Karpas-422 (cell line): Measurements from ENCODE around the gene SYNJ1. TPM values are rescaled to one million over a fixed set of nuclear protein-coding genes. Genes with fewer than 3 reads are reported as not detected.
"Not testable (repeated sequence)": the region's sequence is repeated elsewhere in the genome, so short reads cannot be mapped to it uniquely, and the experiment has no call there.

Source experiments
- DNase-seq: peaks from one replicate; pipeline ENCODE4 v3.0.0-alpha.2; 2015
- H2AFZ ChIP-seq: fragments of 200-600 bp; sonication (generic); 2 replicates; pipeline ENCODE4 v1.6.1; 2014; ENCODE audit warnings: antibody characterized with exemption, low read length, mixed read lengths
- H3K27ac ChIP-seq: fragments of 200-600 bp; sonication (generic); 2 replicates; pipeline ENCODE4 v1.5.1; 2014; ENCODE audit warnings: mild to moderate bottlenecking, low read length, moderate library complexity
- H3K27me3 ChIP-seq: fragments of 200-600 bp; sonication (generic); 2 replicates; pipeline ENCODE4 v1.6.1; 2014; ENCODE audit warnings: low read length, mixed read lengths
- H3K36me3 ChIP-seq: fragments of 200-600 bp; sonication (generic); 2 replicates; pipeline ENCODE4 v1.6.1; 2014; ENCODE audit warnings: low read length, mixed read lengths; ENCODE audit not compliant: insufficient read depth
- H3K4me1 ChIP-seq: fragments of 200-600 bp; sonication (generic); 2 replicates; pipeline ENCODE4 v1.6.1; 2014; ENCODE audit warnings: mild to moderate bottlenecking, low read length, mixed read lengths
- H3K4me2 ChIP-seq: fragments of 200-600 bp; sonication (generic); 2 replicates; pipeline ENCODE4 v1.6.1; 2014; ENCODE audit warnings: low read length, low read depth, mild to moderate bottlenecking; ENCODE audit not compliant: poor library complexity, severe bottlenecking
- H3K4me3 ChIP-seq: fragments of 200-600 bp; sonication (generic); 2 replicates; pipeline ENCODE4 v1.5.1; 2014; ENCODE audit warnings: mild to moderate bottlenecking, antibody characterized with exemption, low read length, mixed read lengths
- H3K79me2 ChIP-seq: fragments of 200-600 bp; sonication (generic); 2 replicates; pipeline ENCODE4 v1.6.1; 2014; ENCODE audit warnings: mild to moderate bottlenecking, low read length, mixed read lengths
- H3K9ac ChIP-seq: fragments of 200-600 bp; sonication (generic); 2 replicates; pipeline ENCODE4 v1.6.0; 2014; ENCODE audit warnings: low read length
- H3K9me2 ChIP-seq: fragments of 200-600 bp; sonication (generic), shearing (Covaris generic); replicated peaks from 2 replicates; pipeline ENCODE4 v1.6.0; 2014; ENCODE audit warnings: mild to moderate bottlenecking, low read length, moderate library complexity; ENCODE audit not compliant: insufficient read depth
- H3K9me3 ChIP-seq: fragments of 300-700, 200-600 bp; sonication (generic); 2 replicates; pipeline ENCODE4 v1.6.1; 2014; ENCODE audit warnings: low read length, mixed read lengths
- H4K20me1 ChIP-seq: fragments of 200-600 bp; sonication (generic); 2 replicates; pipeline ENCODE4 v1.6.1; 2014; ENCODE audit warnings: mild to moderate bottlenecking, antibody characterized with exemption, low read length, low read depth; ENCODE audit not compliant: insufficient read depth
- total RNA-seq: library from RNA; depleted of rRNA; stranded (reverse); fragments of >200 nt; shearing (Covaris generic); gene quantifications from 2 replicates; pipeline ENCODE4 v1.2.3, GENCODE V29; 2014; ENCODE audit warnings: low replicate concordance; rRNA removed

The SYNJ1 gene
- total RNA-seq, result 2.6 and 6.0 TPM in 2 replicates

GRCh38 chr21:32727687-32728455, at the start of gene SYNJ1:
SYNJ1 (minus strand) TSS chr21:32728013; CDS start chr21:32726895, 1,118 bp downstream.
- H3K9me3 ChIP-seq, result no peaks in the 10 kb centered on the region
- peak within 1 kb of the TSS; percentile 95 for H3K4me3 ChIP-seq
- peak within 1 kb of the TSS; percentile 82 for H3K9ac ChIP-seq
- H2AFZ ChIP-seq, result peak within 1 kb of the TSS; percentile 95
- H3K4me2 ChIP-seq, result peak within 1 kb of the TSS; percentile 95
- no peaks in the 10 kb centered on the region; the same call in 1 of the 2 replicates for H3K36me3 ChIP-seq
- no peaks in the 10 kb centered on the region for H3K9me2 ChIP-seq
- peaks cover 20% of the 10 kb centered on the region for H3K4me1 ChIP-seq
- H4K20me1 ChIP-seq, result 0 out of 2 replicates have a peak, but pooled peaks cover 2% of the 10 kb centered on the region
- DNase-seq, result peak; percentile 97
- H3K79me2 ChIP-seq, result no peaks in the 10 kb centered on the region
- no peaks in the 10 kb centered on the region for H3K27me3 ChIP-seq
- no peak within 1 kb of the TSS for H3K27ac ChIP-seq

GRCh38 chr21:32777269-32777668, 49.5 kb upstream of the SYNJ1 start:
- Histone ChIP-seq H3K27me3 (no peaks in the 10 kb centered on the region), H3K9me2 (no peaks in the 10 kb centered on the region), H3K79me2 (peaks cover 5% of the 10 kb centered on the region; the same call in 1 of the 2 replicates), H3K27ac (no peak overlapping the region), H3K36me3 (no peaks in the 10 kb centered on the region), H3K4me1 (peaks cover 15% of the 10 kb centered on the region), H3K4me2 (no peak overlapping the region), H3K9ac (no peak overlapping the region), H3K9me3 (no peaks in the 10 kb centered on the region), H2AFZ (no peak overlapping the region), H3K4me3 (no peak overlapping the region), H4K20me1 (no peaks in the 10 kb centered on the region)
- no peak for DNase-seq

- H3K27ac ChIP-seq, result no peak overlapping the region
- peaks cover 17% of the 10 kb centered on the region for H3K4me1 ChIP-seq
- H3K9me2 ChIP-seq, result no peaks in the 10 kb centered on the region
- H3K36me3 ChIP-seq, result no peaks in the 10 kb centered on the region
- no peaks in the 10 kb centered on the region for H3K9me3 ChIP-seq
- peaks cover 6% of the 10 kb centered on the region; the same call in 1 of the 2 replicates for H3K79me2 ChIP-seq
- no peaks in the 10 kb centered on the region for H3K27me3 ChIP-seq
- no peaks in the 10 kb centered on the region for H4K20me1 ChIP-seq
- no peak overlapping the region for H2AFZ ChIP-seq
- DNase-seq, result no peak
- H3K4me3 ChIP-seq, result no peak overlapping the region
- H3K9ac ChIP-seq, result no peak overlapping the region
- no peak overlapping the region for H3K4me2 ChIP-seq
Measured at GRCh38 chr21:32776743-32777142, 48.9 kb upstream of the SYNJ1 start.

- not testable (repeated sequence) for H2AFZ ChIP-seq, H3K9me2 ChIP-seq, DNase-seq, H3K9me3 ChIP-seq, H3K27ac ChIP-seq, H3K27me3 ChIP-seq
- Histone ChIP-seq H3K36me3 (peaks cover 18% of the 10 kb centered on the region), H3K4me3 (peak overlapping the region; percentile 76), H3K79me2 (peaks cover 41% of the 10 kb centered on the region), H4K20me1 (peaks cover 12% of the 10 kb centered on the region), H3K4me1 (peaks cover 26% of the 10 kb centered on the region), H3K9ac (peak overlapping the region; percentile 79), H3K4me2 (peak overlapping the region; percentile 100)
Measured at GRCh38 chr21:32773048-32773344, 45.2 kb upstream of the SYNJ1 start.

GRCh38 chr21:32772281-32773047, 44.7 kb upstream of the SYNJ1 start:
- Histone ChIP-seq H3K36me3 (peaks cover 23% of the 10 kb centered on the region), H3K27ac (peak overlapping the region; percentile 62; the same call in 1 of the 2 replicates), H3K4me1 (peaks cover 26% of the 10 kb centered on the region), H2AFZ (peak overlapping the region; percentile 84), H3K9me2 (no peaks in the 10 kb centered on the region), H3K27me3 (no peaks in the 10 kb centered on the region), H3K79me2 (peaks cover 46% of the 10 kb centered on the region), H3K4me2 (peak overlapping the region; percentile 100), H3K4me3 (peak overlapping the region; percentile 76), H4K20me1 (peaks cover 12% of the 10 kb centered on the region), H3K9ac (peak overlapping the region; percentile 79), H3K9me3 (no peaks in the 10 kb centered on the region)
- peak; percentile 50 for DNase-seq

GRCh38 chr21:32770871-32771523, 43.2 kb upstream of the SYNJ1 start:
- Histone ChIP-seq H3K4me1 (peaks cover 26% of the 10 kb centered on the region), H3K4me3 (peak overlapping the region; percentile 89)

GRCh38 chr21:32768530-32768929, 40.7 kb upstream of the SYNJ1 start:
- Histone ChIP-seq H3K9ac (no peak overlapping the region), H2AFZ (no peak overlapping the region), H3K27ac (no peak overlapping the region), H3K4me1 (peaks cover 33% of the 10 kb centered on the region), H3K9me3 (no peaks in the 10 kb centered on the region), H3K79me2 (peaks cover 83% of the 10 kb centered on the region), H3K4me3 (no peak overlapping the region), H3K36me3 (peaks cover 56% of the 10 kb centered on the region), H3K9me2 (no peaks in the 10 kb centered on the region), H4K20me1 (peaks cover 28% of the 10 kb centered on the region), H3K27me3 (no peaks in the 10 kb centered on the region), H3K4me2 (peak overlapping the region; percentile 78)
- DNase-seq, result no peak

More at GRCh38 chr21:32770871-32771523, 43.2 kb upstream of the SYNJ1 start:
- Histone ChIP-seq H4K20me1 (peaks cover 22% of the 10 kb centered on the region), H3K79me2 (peaks cover 61% of the 10 kb centered on the region), H2AFZ (0 out of 2 replicates have a peak overlapping the region, but pooled peaks have one; percentile 55), H3K36me3 (peaks cover 38% of the 10 kb centered on the region), H3K27ac (peak overlapping the region; percentile 68), H3K9ac (peak overlapping the region; percentile 82), H3K4me2 (peak overlapping the region; percentile 78), H3K9me3 (no peaks in the 10 kb centered on the region), H3K27me3 (no peaks in the 10 kb centered on the region), H3K9me2 (no peaks in the 10 kb centered on the region)
- peak; percentile 88 for DNase-seq

- H3K27ac ChIP-seq, result no peak overlapping the region
- H3K27me3 ChIP-seq, result no peaks in the 10 kb centered on the region
- peaks cover 27% of the 10 kb centered on the region for H4K20me1 ChIP-seq
- H3K4me1 ChIP-seq, result peaks cover 23% of the 10 kb centered on the region
- H3K9ac ChIP-seq, result no peak overlapping the region
- no peak for DNase-seq
- H3K4me3 ChIP-seq, result no peak overlapping the region
- H3K9me3 ChIP-seq, result no peaks in the 10 kb centered on the region
- H3K79me2 ChIP-seq, result peaks cover 89% of the 10 kb centered on the region
- no peak overlapping the region for H3K4me2 ChIP-seq
- H2AFZ ChIP-seq, result no peak overlapping the region
- H3K9me2 ChIP-seq, result no peaks in the 10 kb centered on the region
- H3K36me3 ChIP-seq, result peaks cover 85% of the 10 kb centered on the region
Measured at GRCh38 chr21:32765058-32765457, 37.2 kb upstream of the SYNJ1 start.
